ENCODE measurements around the gene OTULINL.
A peak's percentile ranks its signal among the peaks of the same experiment; 100 is the strongest.
"Not testable (repeated sequence)": the region's sequence is repeated elsewhere in the genome, so short reads cannot be mapped to it uniquely, and the experiment has no call there.

OTULINL gene

GRCh38 chr5:14581106-14581890, at the start of gene OTULINL:
Gene OTULINL, plus strand, starts transcription at chr5:14581792. Its CDS starts 103 bp downstream, at chr5:14581895.
- Histone ChIP-seq H3K9me3 (ENCODE audit: control insufficient read depth, low read length) (no peaks in the 10 kb centered on the region), H3K9ac (ENCODE audit: low read length) (peak within 1 kb of the TSS; percentile 66), H3K4me1 (ENCODE audit: control insufficient read depth, insufficient read depth, low read length) (no peaks in the 10 kb centered on the region), H3K4me3 (ENCODE audit: low read length) (peak within 1 kb of the TSS; percentile 29), H3K27me3 (ENCODE audit: control insufficient read depth, insufficient read depth, low read length) (peaks cover 8% of the 10 kb centered on the region), H3K36me3 (ENCODE audit: control insufficient read depth, insufficient read depth, low read length) (no peaks in the 10 kb centered on the region)

GRCh38 chr5:14532180-14532579, 49.4 kb upstream of the OTULINL start:
- no peak overlapping the region for H3K9ac ChIP-seq (ENCODE audit: low read length)
- no peaks in the 10 kb centered on the region for H3K9me3 ChIP-seq (ENCODE audit: control insufficient read depth, low read length)
- H3K27me3 ChIP-seq (ENCODE audit: control insufficient read depth, insufficient read depth, low read length): no peaks in the 10 kb centered on the region
- H3K4me3 ChIP-seq (ENCODE audit: low read length): no peak overlapping the region
- H3K36me3 ChIP-seq (ENCODE audit: control insufficient read depth, insufficient read depth, low read length): no peaks in the 10 kb centered on the region
- peaks cover 6% of the 10 kb centered on the region for H3K4me1 ChIP-seq (ENCODE audit: control insufficient read depth, insufficient read depth, low read length)

GRCh38 chr5:14534773-14535172, 46.8 kb upstream of the OTULINL start:
- Histone ChIP-seq H3K4me1 (ENCODE audit: control insufficient read depth, insufficient read depth, low read length) (no peaks in the 10 kb centered on the region), H3K4me3 (ENCODE audit: low read length) (no peak overlapping the region), H3K9ac (ENCODE audit: low read length) (no peak overlapping the region), H3K36me3 (ENCODE audit: control insufficient read depth, insufficient read depth, low read length) (no peaks in the 10 kb centered on the region), H3K9me3 (ENCODE audit: control insufficient read depth, low read length) (no peaks in the 10 kb centered on the region), H3K27me3 (ENCODE audit: control insufficient read depth, insufficient read depth, low read length) (no peaks in the 10 kb centered on the region)

GRCh38 chr5:14545308-14545707, 36.3 kb upstream of the OTULINL start:
- Histone ChIP-seq H3K4me1 (ENCODE audit: control insufficient read depth, insufficient read depth, low read length) (no peaks in the 10 kb centered on the region), H3K9ac (ENCODE audit: low read length) (no peak overlapping the region), H3K9me3 (ENCODE audit: control insufficient read depth, low read length) (no peaks in the 10 kb centered on the region), H3K36me3 (ENCODE audit: control insufficient read depth, insufficient read depth, low read length) (no peaks in the 10 kb centered on the region), H3K27me3 (ENCODE audit: control insufficient read depth, insufficient read depth, low read length) (no peaks in the 10 kb centered on the region), H3K4me3 (ENCODE audit: low read length) (no peak overlapping the region)

GRCh38 chr5:14545862-14546261, 35.7 kb upstream of the OTULINL start:
- Histone ChIP-seq H3K27me3 (ENCODE audit: control insufficient read depth, insufficient read depth, low read length) (no peaks in the 10 kb centered on the region), H3K4me3 (ENCODE audit: low read length) (no peak overlapping the region), H3K36me3 (ENCODE audit: control insufficient read depth, insufficient read depth, low read length) (no peaks in the 10 kb centered on the region), H3K4me1 (ENCODE audit: control insufficient read depth, insufficient read depth, low read length) (no peaks in the 10 kb centered on the region), H3K9ac (ENCODE audit: low read length) (no peak overlapping the region), H3K9me3 (ENCODE audit: control insufficient read depth, low read length) (no peaks in the 10 kb centered on the region)

DNA sequence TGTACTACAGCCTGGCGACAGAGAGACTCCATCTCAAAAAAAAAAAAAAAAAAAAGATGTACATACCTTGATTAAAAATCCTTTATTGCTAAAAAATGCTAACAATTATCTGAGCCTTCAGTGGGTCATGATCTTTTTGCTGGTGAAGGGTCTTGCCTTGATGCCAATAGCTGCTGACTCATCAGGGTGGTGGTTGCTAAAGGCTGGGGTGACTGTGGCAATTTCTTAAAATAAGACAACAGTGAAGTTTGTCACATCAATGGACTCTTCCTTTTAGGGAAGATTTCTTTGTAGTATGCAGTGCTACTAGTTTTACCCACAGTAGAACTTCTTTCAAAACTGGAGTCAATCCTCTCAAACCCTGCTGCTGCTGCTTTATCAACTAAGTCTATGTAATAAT, 33.9 kb upstream of the OTULINL start:
- Histone ChIP-seq H3K9ac (ENCODE audit: low read length) (no peak overlapping the region), H3K4me1 (ENCODE audit: control insufficient read depth, insufficient read depth, low read length) (no peaks in the 10 kb centered on the region), H3K36me3 (ENCODE audit: control insufficient read depth, insufficient read depth, low read length) (no peaks in the 10 kb centered on the region), H3K9me3 (ENCODE audit: control insufficient read depth, low read length) (no peaks in the 10 kb centered on the region), H3K4me3 (ENCODE audit: low read length) (no peak overlapping the region), H3K27me3 (ENCODE audit: control insufficient read depth, insufficient read depth, low read length) (no peaks in the 10 kb centered on the region)

GRCh38 chr5:14551211-14551610, 30.4 kb upstream of the OTULINL start:
- H3K4me3 ChIP-seq (ENCODE audit: low read length): no peak overlapping the region
- H3K4me1 ChIP-seq (ENCODE audit: control insufficient read depth, insufficient read depth, low read length): no peaks in the 10 kb centered on the region
- H3K9ac ChIP-seq (ENCODE audit: low read length): no peak overlapping the region
- H3K27me3 ChIP-seq (ENCODE audit: control insufficient read depth, insufficient read depth, low read length): no peaks in the 10 kb centered on the region
- no peaks in the 10 kb centered on the region for H3K36me3 ChIP-seq (ENCODE audit: control insufficient read depth, insufficient read depth, low read length)
- no peaks in the 10 kb centered on the region for H3K9me3 ChIP-seq (ENCODE audit: control insufficient read depth, low read length)

DNA sequence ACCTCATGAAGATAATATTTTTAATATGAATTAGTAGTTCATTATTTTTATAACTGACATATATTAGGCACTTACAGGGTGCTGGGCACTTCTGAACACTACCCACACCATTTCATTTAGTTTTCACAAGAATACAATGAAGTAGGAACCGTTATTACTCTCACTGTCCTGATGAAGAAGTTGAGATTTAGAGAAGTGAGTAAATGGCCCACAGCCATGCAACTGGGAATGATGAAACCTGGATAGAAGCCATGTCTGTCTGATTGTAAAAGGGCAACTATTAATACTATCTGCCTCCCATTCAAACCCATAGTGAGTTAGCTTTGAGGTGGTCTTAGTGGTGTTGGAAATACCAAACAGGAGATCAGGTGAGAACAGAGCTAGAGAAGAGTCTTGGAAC, 29.6 kb upstream of the OTULINL start:
- Histone ChIP-seq H3K9ac (ENCODE audit: low read length) (no peak overlapping the region), H3K4me1 (ENCODE audit: control insufficient read depth, insufficient read depth, low read length) (peaks cover 3% of the 10 kb centered on the region)

GRCh38 chr5:14554288-14554687, 27.3 kb upstream of the OTULINL start:
- H3K4me1 ChIP-seq (ENCODE audit: control insufficient read depth, insufficient read depth, low read length): peaks cover 15% of the 10 kb centered on the region
- H3K36me3 ChIP-seq (ENCODE audit: control insufficient read depth, insufficient read depth, low read length); H3K27me3 ChIP-seq (ENCODE audit: control insufficient read depth, insufficient read depth, low read length); H3K9me3 ChIP-seq (ENCODE audit: control insufficient read depth, low read length); H3K9ac ChIP-seq (ENCODE audit: low read length); H3K4me3 ChIP-seq (ENCODE audit: low read length): not testable (repeated sequence)

More for the DNA sequence above, 29.6 kb upstream of the OTULINL start:
- no peaks in the 10 kb centered on the region for H3K36me3 ChIP-seq (ENCODE audit: control insufficient read depth, insufficient read depth, low read length)
- no peaks in the 10 kb centered on the region for H3K9me3 ChIP-seq (ENCODE audit: control insufficient read depth, low read length)
- H3K4me3 ChIP-seq (ENCODE audit: low read length): no peak overlapping the region
- no peaks in the 10 kb centered on the region for H3K27me3 ChIP-seq (ENCODE audit: control insufficient read depth, insufficient read depth, low read length)

- Histone ChIP-seq H3K9ac (ENCODE audit: low read length) (no peak overlapping the region), H3K9me3 (ENCODE audit: control insufficient read depth, low read length) (no peaks in the 10 kb centered on the region), H3K27me3 (ENCODE audit: control insufficient read depth, insufficient read depth, low read length) (no peaks in the 10 kb centered on the region), H3K4me1 (ENCODE audit: control insufficient read depth, insufficient read depth, low read length) (peaks cover 15% of the 10 kb centered on the region), H3K36me3 (ENCODE audit: control insufficient read depth, insufficient read depth, low read length) (no peaks in the 10 kb centered on the region), H3K4me3 (ENCODE audit: low read length) (no peak overlapping the region)
These were observed 25.6 kb upstream of the OTULINL start for GRCh38 chr5:14556015-14556414.

DNA sequence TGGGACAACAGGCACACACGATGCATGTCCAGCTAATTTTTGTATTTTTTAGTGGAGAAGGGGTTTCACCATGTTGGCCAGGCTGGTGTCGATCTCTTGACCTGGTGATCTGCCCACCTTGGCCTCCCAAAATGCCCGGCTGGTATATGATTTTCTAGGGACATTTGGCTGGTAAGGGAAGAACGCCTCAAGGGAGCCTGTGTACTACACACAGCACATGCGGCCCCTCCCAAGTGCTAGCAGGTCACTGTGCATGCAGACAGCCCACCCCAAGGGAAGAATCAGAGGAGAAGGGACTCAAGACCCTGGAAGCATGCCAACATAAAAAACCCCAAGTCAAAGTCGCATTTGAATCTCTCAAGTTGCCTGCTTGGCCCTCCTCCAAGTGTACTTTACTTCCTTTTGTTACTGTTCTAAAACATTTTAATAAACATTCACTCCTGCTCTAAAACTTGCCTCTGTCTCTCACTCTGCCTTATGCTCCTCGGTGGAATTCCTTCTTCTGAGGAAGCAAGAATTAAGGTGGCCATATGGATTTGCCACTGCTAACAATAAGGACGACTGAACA, 24.3 kb upstream of the OTULINL start:
- Histone ChIP-seq H3K4me1 (ENCODE audit: control insufficient read depth, insufficient read depth, low read length) (peaks cover 15% of the 10 kb centered on the region), H3K9me3 (ENCODE audit: control insufficient read depth, low read length) (no peaks in the 10 kb centered on the region), H3K27me3 (ENCODE audit: control insufficient read depth, insufficient read depth, low read length) (no peaks in the 10 kb centered on the region), H3K4me3 (ENCODE audit: low read length) (no peak overlapping the region), H3K9ac (ENCODE audit: low read length) (no peak overlapping the region), H3K36me3 (ENCODE audit: control insufficient read depth, insufficient read depth, low read length) (no peaks in the 10 kb centered on the region)

- no peak overlapping the region for H3K4me3 ChIP-seq (ENCODE audit: low read length)
- no peak overlapping the region for H3K9ac ChIP-seq (ENCODE audit: low read length)
- H3K4me1 ChIP-seq (ENCODE audit: control insufficient read depth, insufficient read depth, low read length): peaks cover 15% of the 10 kb centered on the region
These were observed 23.7 kb upstream of the OTULINL start for GRCh38 chr5:14557791-14558415.

More at GRCh38 chr5:14557791-14558415, 23.7 kb upstream of the OTULINL start:
- H3K27me3 ChIP-seq (ENCODE audit: control insufficient read depth, insufficient read depth, low read length): no peaks in the 10 kb centered on the region
- no peaks in the 10 kb centered on the region for H3K36me3 ChIP-seq (ENCODE audit: control insufficient read depth, insufficient read depth, low read length)
- no peaks in the 10 kb centered on the region for H3K9me3 ChIP-seq (ENCODE audit: control insufficient read depth, low read length)

Data from mucosa of stomach (tissue), 1 donor.